Neural cell (in vitro differentiated cells): ENCODE data around the gene FAM76A. TPM values are rescaled to one million over a fixed set of nuclear protein-coding genes. Genes with fewer than 3 reads are reported as not detected.
A peak's percentile ranks its signal among the peaks of the same experiment; 100 is the strongest.

Experiments used
- H2AFZ ChIP-seq: fragments of 200-600, 300-800 bp; sonication (generic), shearing (Covaris generic); 2 replicates; pipeline ENCODE4 v1.6.0; 2014; ENCODE audit warnings: low read depth, mild to moderate bottlenecking, antibody characterized with exemption, low read length, moderate library complexity
- H3F3A ChIP-seq: fragments of 200-600 bp; shearing (Covaris generic); 2 replicates; pipeline ENCODE4 v1.6.1; 2016; ENCODE audit warnings: mild to moderate bottlenecking, moderate library complexity, mixed read lengths, antibody characterized with exemption, low read length; ENCODE audit not compliant: insufficient read depth, poor library complexity, severe bottlenecking
- H3K27ac ChIP-seq: fragments of 200-600, 300-800 bp; sonication (generic), shearing (Covaris generic); 2 replicates; pipeline ENCODE4 v1.5.1; 2014; ENCODE audit warnings: mild to moderate bottlenecking, low read length, moderate library complexity
- H3K27me3 ChIP-seq: fragments of 300-800, 200-600 bp; sonication (generic), shearing (Covaris generic); 2 replicates; pipeline ENCODE4 v1.6.0; 2014; ENCODE audit warnings: mild to moderate bottlenecking, low read depth, low read length, moderate library complexity; ENCODE audit not compliant: insufficient read depth
- H3K36me3 ChIP-seq: fragments of 300-800, 200-600 bp; sonication (generic), shearing (Covaris generic); 2 replicates; pipeline ENCODE4 v1.5.1; 2014; ENCODE audit warnings: mild to moderate bottlenecking, antibody characterized with exemption, low read length, moderate library complexity; ENCODE audit not compliant: insufficient read depth
- H3K4me2 ChIP-seq: fragments of 300-800, 200-600 bp; sonication (generic), shearing (Covaris generic); 2 replicates; pipeline ENCODE4 v1.6.0; 2014; ENCODE audit warnings: mild to moderate bottlenecking, low read length
- H3K4me3 ChIP-seq: fragments of 300-800, 200-600 bp; sonication (generic), shearing (Covaris generic); 2 replicates; pipeline ENCODE4 v1.5.1; 2014; ENCODE audit warnings: mild to moderate bottlenecking, low read length, moderate library complexity
- H3K79me2 ChIP-seq: fragments of 200-600 bp; shearing (Covaris generic); replicated peaks from 2 replicates; pipeline ENCODE4 v1.6.0; 2014; ENCODE audit warnings: mild to moderate bottlenecking, low read length, moderate library complexity; ENCODE audit not compliant: insufficient read depth
- H3K9ac ChIP-seq: fragments of 300-800, 200-600 bp; sonication (generic), shearing (Covaris generic); 2 replicates; pipeline ENCODE4 v1.6.1; 2016; ENCODE audit warnings: mild to moderate bottlenecking, low read length, mixed read lengths
- H3K9me2 ChIP-seq: fragments of 200-600 bp; shearing (Covaris generic); 2 replicates; pipeline ENCODE4 v1.6.1; 2016; ENCODE audit warnings: mild to moderate bottlenecking, low read length, mixed read lengths; ENCODE audit not compliant: insufficient read depth
- H3K9me3 ChIP-seq: fragments of 200-600, 300-800 bp; sonication (generic), shearing (Covaris generic); 2 replicates; pipeline ENCODE4 v1.6.1; 2016; ENCODE audit warnings: mild to moderate bottlenecking, mixed run types, low read length, moderate library complexity, mixed read lengths
- H4K20me1 ChIP-seq: fragments of 200-600 bp; shearing (Covaris generic); 2 replicates; pipeline ENCODE4 v1.6.1; 2016; ENCODE audit warnings: mild to moderate bottlenecking, mixed run types; ENCODE audit not compliant: insufficient read depth
- CTCF ChIP-seq: fragments of 450-650 bp; IDR thresholded peaks from 2 replicates; pipeline ENCODE4 v1.5.1; 2014; ENCODE audit warnings: antibody characterized with exemption, mild to moderate bottlenecking, moderate library complexity; ENCODE audit not compliant: poor library complexity, severe bottlenecking
- EP300 ChIP-seq: fragments of 450-650 bp; conservative IDR thresholded peaks from 2 replicates; pipeline ENCODE4 v1.6.1; 2014; ENCODE audit warnings: antibody characterized with exemption, mild to moderate bottlenecking, moderate library complexity; ENCODE audit not compliant: poor library complexity, severe bottlenecking
- EZH2 ChIP-seq: fragments of 200-600, 300-800 bp; shearing (Covaris generic), sonication (generic); IDR thresholded peaks from 2 replicates; pipeline ENCODE4 v1.6.1; 2014; ENCODE audit warnings: antibody characterized with exemption, low read length, borderline replicate concordance, mild to moderate bottlenecking; ENCODE audit not compliant: insufficient read depth, poor library complexity, severe bottlenecking
- MXI1 ChIP-seq: fragments of 450-650 bp; conservative IDR thresholded peaks from 2 replicates; pipeline ENCODE4 v1.6.1; 2014; ENCODE audit warnings: antibody characterized with exemption, mild to moderate bottlenecking; ENCODE audit not compliant: poor library complexity, severe bottlenecking
- POLR2AphosphoS5 ChIP-seq: IDR thresholded peaks from 2 replicates; pipeline ENCODE4 v1.6.1; 2012
- RAD21 ChIP-seq: fragments of 450-650 bp; conservative IDR thresholded peaks from 2 replicates; pipeline ENCODE4 v1.6.1; 2014; ENCODE audit warnings: antibody characterized with exemption, mild to moderate bottlenecking, moderate library complexity
- REST ChIP-seq: IDR thresholded peaks from 2 replicates; pipeline ENCODE4 v1.6.1; 2012; ENCODE audit warnings: borderline replicate concordance
- SMC3 ChIP-seq: fragments of 450-650 bp; conservative IDR thresholded peaks from 2 replicates; pipeline ENCODE4 v1.6.1; 2014; ENCODE audit warnings: antibody characterized with exemption, mild to moderate bottlenecking, moderate library complexity; ENCODE audit not compliant: poor library complexity
- TAF1 ChIP-seq: IDR thresholded peaks from 2 replicates; pipeline ENCODE4 v1.6.1; 2012; ENCODE audit warnings: low read depth
- polyA plus RNA-seq: library from polyadenylated mRNA; depleted of rRNA; stranded (reverse); fragments of >200 nt; gene quantifications from 2 replicates; pipeline ENCODE4 v1.2.3, GENCODE V29; 2014

FAM76A gene
- polyA plus RNA-seq, 1 donor from 2014 or later: 14.5 TPM

DNA sequence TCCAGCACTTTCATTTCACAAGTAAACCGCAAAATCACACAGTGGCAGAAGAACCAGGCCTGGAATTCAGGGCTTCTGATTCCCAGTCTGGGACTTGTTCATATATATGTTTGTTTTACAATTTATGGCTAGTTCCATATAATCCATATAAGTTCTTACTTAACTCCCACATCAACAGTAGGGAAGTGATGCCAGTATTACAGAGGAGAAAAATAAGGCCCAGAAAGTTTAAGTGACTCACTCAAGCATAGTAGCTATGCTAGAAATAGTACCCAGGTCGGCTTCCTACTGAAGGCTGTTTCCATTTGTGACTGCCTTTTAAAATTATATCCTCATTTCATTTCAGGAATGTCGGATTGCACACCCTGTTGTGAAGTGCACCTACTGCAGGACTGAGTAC lies 1.4 kb downstream of the FAM76A start:
- Histone ChIP-seq H3K9ac (no peak overlapping the region), H4K20me1 (no peaks in the 10 kb centered on the region), H3K79me2 (no peaks in the 10 kb centered on the region), H3K9me3 (no peaks in the 10 kb centered on the region), H3K9me2 (no peaks in the 10 kb centered on the region), H3K27ac (no peak overlapping the region), H3F3A (no peaks in the 10 kb centered on the region), H3K36me3 (no peaks in the 10 kb centered on the region), H3K4me2 (no peak overlapping the region), H2AFZ (no peak overlapping the region), H3K4me3 (peak overlapping the region; percentile 75), H3K27me3 (no peaks in the 10 kb centered on the region)
- TF ChIP-seq EZH2 (no peak), TAF1 (no peak), RAD21 (no peak), REST (no peak), MXI1 (no peak), SMC3 (no peak), CTCF (no peak), EP300 (no peak), POLR2AphosphoS5 (no peak)

DNA sequence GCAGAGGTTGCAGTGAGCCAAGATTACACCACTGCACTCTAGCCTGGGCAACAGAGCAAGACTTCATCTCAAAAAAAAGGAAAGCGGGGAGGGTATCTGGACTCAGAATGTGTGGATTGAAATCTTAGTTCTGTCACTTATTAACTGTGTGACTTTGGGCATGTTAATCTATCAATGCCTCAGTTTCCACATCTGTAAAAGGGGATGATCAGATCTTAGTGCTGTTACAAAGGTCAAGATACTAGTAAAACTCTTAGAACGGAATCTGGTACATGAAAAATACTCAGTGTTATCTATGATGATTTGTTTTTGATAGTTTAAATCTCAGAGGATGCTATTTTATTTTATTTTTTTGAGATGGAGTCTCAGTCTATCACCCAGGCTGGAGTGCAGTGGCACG lies 10.5 kb downstream of the FAM76A start:
- H3K36me3 ChIP-seq: no peaks in the 10 kb centered on the region
- H3K27me3 ChIP-seq: no peaks in the 10 kb centered on the region
- H3K9me3 ChIP-seq: no peaks in the 10 kb centered on the region
- no peaks in the 10 kb centered on the region for H3F3A ChIP-seq
- no peak overlapping the region for H3K4me2 ChIP-seq
- no peak overlapping the region for H2AFZ ChIP-seq
- H4K20me1 ChIP-seq: no peaks in the 10 kb centered on the region
- no peak overlapping the region for H3K4me3 ChIP-seq
- no peak for TF ChIP-seq TAF1
- TF ChIP-seq CTCF: no peak
- no peak for TF ChIP-seq MXI1
- TF ChIP-seq POLR2AphosphoS5: no peak
- no peaks in the 10 kb centered on the region for H3K79me2 ChIP-seq
- no peak overlapping the region for H3K27ac ChIP-seq
- no peak overlapping the region for H3K9ac ChIP-seq
- H3K9me2 ChIP-seq: no peaks in the 10 kb centered on the region
